IPS-15b (cell line): ENCODE measurements around the gene PLXNB1.

ENCODE experiments used
- H3K27me3 ChIP-seq: one replicate; pipeline ENCODE4 v1.6.1; 2013; ENCODE audit warnings: low read length; ENCODE audit not compliant: control insufficient read depth, insufficient read depth
- H3K36me3 ChIP-seq: one replicate; pipeline ENCODE4 v1.6.1; 2013; ENCODE audit warnings: low read length; ENCODE audit not compliant: control insufficient read depth, insufficient read depth
- H3K4me1 ChIP-seq: one replicate; pipeline ENCODE4 v1.6.1; 2013; ENCODE audit warnings: mild to moderate bottlenecking, low read length; ENCODE audit not compliant: control insufficient read depth, insufficient read depth
- H3K4me3 ChIP-seq: one replicate; pipeline ENCODE4 v1.5.1; 2013; ENCODE audit warnings: low read depth, low read length
- H3K9ac ChIP-seq: one replicate; pipeline ENCODE4 v1.6.1; 2013; ENCODE audit warnings: low read depth, mild to moderate bottlenecking, low read length
- H3K9me3 ChIP-seq: one replicate; pipeline ENCODE4 v1.6.1; 2013; ENCODE audit warnings: mild to moderate bottlenecking, low read length; ENCODE audit not compliant: control insufficient read depth, insufficient read depth

PLXNB1 gene

DNA sequence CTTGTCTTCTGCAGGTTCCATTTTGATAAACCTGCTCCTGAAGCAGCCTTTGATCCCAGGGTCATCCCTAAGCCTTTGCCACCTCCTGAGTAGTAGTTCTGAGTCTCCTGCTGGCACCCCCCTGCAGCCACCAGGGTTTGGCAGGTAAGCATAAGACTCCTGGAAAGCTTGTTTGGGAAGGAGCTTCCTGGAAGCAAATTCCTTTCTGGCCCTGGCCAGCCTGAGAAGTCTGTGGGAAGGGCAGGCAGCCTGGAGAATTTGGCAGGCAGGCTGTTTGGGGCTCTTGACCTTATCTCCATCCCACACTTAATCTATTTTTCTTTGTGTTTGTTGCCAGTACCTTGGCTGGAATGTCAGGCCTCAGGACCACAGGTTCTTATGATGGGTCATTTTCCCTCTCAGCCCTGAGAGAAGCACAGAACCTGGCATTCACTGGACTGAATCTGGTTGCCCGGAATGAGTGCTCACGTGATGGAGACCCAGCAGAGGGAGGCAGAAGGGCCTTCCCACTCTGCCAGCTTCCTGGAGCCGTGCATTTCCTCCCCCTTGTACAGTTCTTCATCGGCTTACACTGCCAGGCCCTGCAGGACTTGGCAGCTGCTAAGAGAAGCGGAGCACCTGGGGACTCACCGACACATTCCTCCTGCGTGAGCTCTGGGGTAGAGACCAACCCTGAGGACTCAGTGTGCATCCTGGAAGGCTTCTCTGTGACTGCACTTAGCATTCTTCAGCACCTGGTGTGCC is 30.1 kb upstream of the PLXNB1 start:
- H3K4me3 ChIP-seq: no peak overlapping the region
- no peaks in the 10 kb centered on the region for H3K27me3 ChIP-seq
- H3K9ac ChIP-seq: no peak overlapping the region
- no peaks in the 10 kb centered on the region for H3K4me1 ChIP-seq
- H3K36me3 ChIP-seq: peaks cover 37% of the 10 kb centered on the region
- no peaks in the 10 kb centered on the region for H3K9me3 ChIP-seq

DNA sequence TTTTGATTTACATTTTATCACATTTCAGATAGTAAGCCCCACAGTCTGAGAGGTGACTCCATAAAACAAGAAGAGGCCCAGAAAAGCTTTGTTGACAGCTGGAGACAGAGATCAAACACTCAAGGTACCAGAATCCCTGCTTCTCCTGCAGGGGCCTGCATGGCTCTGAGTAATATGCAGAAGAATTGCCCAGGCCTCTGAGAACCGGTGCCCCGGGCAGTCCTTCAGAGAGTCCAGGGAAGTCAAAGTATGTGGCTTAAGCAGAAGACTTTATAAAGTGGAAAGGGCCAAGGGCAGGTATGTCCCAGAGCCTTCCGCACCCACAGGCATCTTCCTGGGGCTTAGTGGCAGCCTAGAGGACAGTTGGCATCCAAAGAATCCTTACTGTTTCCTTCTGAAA is 29.4 kb upstream of the PLXNB1 start:
- H3K9ac ChIP-seq: no peak overlapping the region
- H3K4me3 ChIP-seq: no peak overlapping the region
- no peaks in the 10 kb centered on the region for H3K9me3 ChIP-seq
- no peaks in the 10 kb centered on the region for H3K27me3 ChIP-seq
- no peaks in the 10 kb centered on the region for H3K4me1 ChIP-seq
- peaks cover 35% of the 10 kb centered on the region for H3K36me3 ChIP-seq

DNA sequence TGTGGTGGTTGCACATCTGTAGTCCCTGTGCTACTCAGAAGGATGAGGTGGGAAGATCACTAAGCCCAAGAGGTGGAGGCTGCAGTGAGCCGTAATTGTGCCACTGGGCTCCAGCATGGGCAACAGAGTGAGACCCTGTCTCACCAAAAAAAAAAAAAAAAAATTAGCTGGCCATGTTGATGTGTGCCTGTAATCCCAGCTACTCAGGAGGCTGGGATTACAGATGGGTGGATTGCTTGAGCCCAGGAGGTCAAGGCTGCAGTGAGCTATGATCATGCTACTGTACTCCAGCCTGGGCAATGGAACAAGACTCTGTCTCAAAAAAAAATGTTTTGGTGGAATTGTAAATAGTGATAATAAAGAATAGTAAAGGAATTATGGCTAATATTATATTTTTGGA is 26.6 kb upstream of the PLXNB1 start:
- Histone ChIP-seq H3K4me1 (no peaks in the 10 kb centered on the region), H3K36me3 (peaks cover 48% of the 10 kb centered on the region), H3K9me3 (no peaks in the 10 kb centered on the region)

DNA sequence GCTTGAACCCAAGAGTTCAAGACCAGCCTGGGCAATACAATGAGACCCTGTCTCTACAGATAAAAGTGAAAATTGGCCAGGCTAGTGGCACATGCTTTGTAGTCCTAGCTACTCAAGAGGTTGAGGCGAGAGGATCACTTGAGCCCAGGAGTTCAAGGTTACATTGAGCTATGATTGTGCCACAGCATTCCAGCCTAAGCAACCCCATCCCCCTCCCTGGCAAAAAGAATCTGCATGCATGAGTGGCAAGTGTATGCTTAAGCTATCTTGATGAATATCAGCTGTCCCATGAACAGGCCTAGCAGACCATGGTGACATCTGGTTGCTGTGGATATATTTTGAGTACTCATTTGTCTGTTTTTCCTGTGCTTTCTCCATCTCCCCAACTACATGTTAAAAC is 21.4 kb upstream of the PLXNB1 start:
- Histone ChIP-seq H3K36me3 (peaks cover 28% of the 10 kb centered on the region), H3K4me1 (peaks cover 4% of the 10 kb centered on the region), H3K27me3 (no peaks in the 10 kb centered on the region), H3K9ac (no peak overlapping the region), H3K4me3 (no peak overlapping the region), H3K9me3 (no peaks in the 10 kb centered on the region)

More for the DNA sequence above, 26.6 kb upstream of the PLXNB1 start:
- Histone ChIP-seq H3K9ac (no peak overlapping the region), H3K27me3 (no peaks in the 10 kb centered on the region), H3K4me3 (no peak overlapping the region)

DNA sequence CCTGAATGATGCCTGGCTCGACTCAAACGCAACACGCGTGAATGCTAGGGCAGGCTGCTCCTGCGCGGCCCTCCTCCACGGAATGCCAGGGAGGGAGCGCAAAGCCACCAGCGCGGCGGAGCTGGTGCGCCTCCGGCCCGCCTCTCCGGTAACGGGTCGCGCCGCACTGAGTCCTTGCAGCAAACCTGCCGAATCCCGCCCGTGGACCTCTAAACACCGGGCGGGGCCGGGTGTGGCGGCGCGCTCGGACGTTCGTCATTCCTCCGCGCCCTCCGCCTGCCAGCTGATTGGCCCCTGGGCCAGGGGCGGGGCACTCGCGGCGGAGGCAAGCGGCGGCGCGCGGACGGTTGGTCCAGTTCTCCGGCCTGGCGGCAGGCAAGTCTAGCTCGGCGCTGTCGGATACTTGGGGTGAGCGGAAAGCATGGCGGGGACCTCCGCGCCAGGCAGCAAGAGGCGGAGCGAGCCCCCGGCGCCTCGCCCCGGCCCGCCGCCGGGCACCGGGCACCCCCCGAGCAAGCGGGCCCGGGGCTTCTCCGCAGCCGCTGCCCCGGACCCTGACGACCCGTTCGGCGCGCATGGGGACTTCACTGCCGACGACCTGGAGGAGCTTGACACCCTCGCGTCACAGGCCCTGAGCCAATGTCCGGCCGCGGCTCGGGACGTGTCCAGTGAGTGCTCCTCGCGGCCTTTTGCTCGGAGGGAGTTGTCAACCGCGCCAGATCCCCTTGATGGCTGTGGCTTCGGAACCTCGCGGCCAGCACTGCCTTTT is 16.7 kb upstream of the PLXNB1 start, which contains the start of gene ATRIP:
Gene ATRIP (plus strand): TSS at position 313 of the 769 bp plus-strand sequence. CDS start 109 bp downstream, at position 422.
- Histone ChIP-seq H3K4me1 (peaks cover 4% of the 10 kb centered on the region), H3K27me3 (no peaks in the 10 kb centered on the region), H3K4me3 (peak within 1 kb of the TSS; percentile 98), H3K36me3 (peaks cover 5% of the 10 kb centered on the region), H3K9me3 (no peaks in the 10 kb centered on the region), H3K9ac (peak within 1 kb of the TSS; percentile 85)

DNA sequence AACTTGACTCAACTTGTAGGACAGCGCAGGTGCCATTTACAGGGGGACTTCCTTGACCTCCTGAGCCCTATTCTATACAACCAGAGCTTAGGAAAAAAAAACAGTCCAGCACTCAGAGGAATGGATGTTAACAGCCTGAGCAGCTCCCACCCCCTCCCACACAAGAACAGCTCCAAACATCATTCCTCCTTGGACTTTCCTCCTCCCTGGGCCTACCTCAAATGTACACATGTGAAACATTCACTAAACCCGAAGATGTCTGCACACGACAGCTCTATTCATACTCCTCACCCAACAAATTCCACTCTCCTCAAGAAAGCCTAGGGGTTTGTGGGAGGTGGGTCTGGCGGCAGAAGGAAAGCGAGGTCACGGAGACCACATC is 16.1 kb upstream of the PLXNB1 start:
- H3K4me1 ChIP-seq: peaks cover 4% of the 10 kb centered on the region
- no peaks in the 10 kb centered on the region for H3K9me3 ChIP-seq
- H3K27me3 ChIP-seq: no peaks in the 10 kb centered on the region
- peaks cover 4% of the 10 kb centered on the region for H3K36me3 ChIP-seq
- H3K9ac ChIP-seq: peak overlapping the region; percentile 76
- peak overlapping the region; percentile 98 for H3K4me3 ChIP-seq

DNA sequence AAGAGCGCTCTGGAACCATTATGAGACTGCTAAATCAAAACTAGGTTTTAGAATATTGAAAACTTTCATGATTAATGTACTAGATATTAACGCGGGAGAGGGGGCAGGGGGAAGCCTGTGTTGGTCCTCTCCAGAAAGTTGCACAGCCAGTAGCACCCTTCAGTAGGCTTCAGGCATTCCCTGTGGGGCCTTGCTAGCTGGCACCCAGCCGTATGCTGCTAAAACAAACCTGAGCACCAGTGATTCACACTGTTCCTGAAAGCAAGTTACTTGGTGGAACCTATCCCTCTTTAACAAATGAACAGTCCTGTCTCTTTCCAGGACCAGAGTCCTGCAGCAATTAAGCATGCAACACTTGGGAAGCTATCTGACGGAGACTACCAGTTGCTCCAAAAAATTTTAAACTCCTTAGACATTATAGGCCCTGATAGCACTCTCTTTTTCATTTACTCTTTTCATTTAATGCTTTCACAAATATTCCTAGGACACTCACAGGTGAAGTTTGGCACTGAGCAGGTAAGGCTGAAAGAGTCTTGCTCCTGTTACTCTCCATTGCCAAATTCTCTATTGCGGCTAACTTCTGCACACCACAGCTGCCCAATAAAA is 15.5 kb upstream of the PLXNB1 start:
- peaks cover 4% of the 10 kb centered on the region for H3K36me3 ChIP-seq

DNA sequence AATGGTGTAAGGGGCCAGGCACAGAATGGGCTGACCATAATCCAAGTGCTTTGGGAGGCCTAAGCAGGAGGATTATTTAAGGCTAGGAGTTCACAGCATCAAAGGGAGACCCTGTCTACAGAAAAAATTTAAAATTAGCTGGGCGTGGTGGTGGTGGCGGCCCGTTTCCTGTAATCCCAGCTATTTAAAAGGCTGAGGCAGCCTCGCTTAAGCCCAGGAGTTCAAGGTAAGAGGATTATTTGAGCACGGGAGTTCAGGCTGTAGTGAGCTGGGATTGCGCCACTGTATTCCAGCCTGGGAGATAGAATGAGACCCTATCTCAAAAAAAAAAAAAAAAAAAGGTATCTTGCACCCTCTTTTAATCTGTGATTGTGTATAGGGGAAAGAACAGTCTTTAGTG is 12.1 kb upstream of the PLXNB1 start:
- Histone ChIP-seq H3K4me3 (peak overlapping the region; percentile 90), H3K27me3 (no peaks in the 10 kb centered on the region), H3K9ac (peak overlapping the region; percentile 24), H3K9me3 (no peaks in the 10 kb centered on the region), H3K4me1 (no peaks in the 10 kb centered on the region), H3K36me3 (peaks cover 4% of the 10 kb centered on the region)

More for the DNA sequence above, 15.5 kb upstream of the PLXNB1 start:
- no peaks in the 10 kb centered on the region for H3K27me3 ChIP-seq
- H3K4me1 ChIP-seq: peaks cover 4% of the 10 kb centered on the region
- peak overlapping the region; percentile 98 for H3K4me3 ChIP-seq
- no peak overlapping the region for H3K9ac ChIP-seq
- no peaks in the 10 kb centered on the region for H3K9me3 ChIP-seq

DNA sequence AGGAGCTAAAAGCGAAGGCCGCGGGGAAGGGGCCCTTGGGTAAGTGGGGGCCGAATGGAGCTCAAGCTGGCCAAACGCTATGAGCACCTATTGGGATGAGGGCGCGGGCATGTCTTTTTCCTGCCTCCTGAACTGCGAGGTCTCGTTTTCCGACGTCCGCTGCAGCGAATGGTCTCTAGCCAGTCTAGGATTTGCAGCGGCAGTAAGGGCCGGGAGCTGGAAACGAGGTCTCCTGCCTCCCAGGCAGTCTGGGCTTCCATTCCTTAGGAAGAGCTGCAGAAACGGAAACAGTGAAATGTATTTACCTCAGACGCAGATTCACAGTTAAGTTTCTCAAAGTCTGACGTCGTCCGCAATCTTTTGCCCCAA is 10.7 kb upstream of the PLXNB1 start:
- Histone ChIP-seq H3K4me1 (peaks cover 3% of the 10 kb centered on the region), H3K27me3 (no peaks in the 10 kb centered on the region), H3K4me3 (peak overlapping the region; percentile 90), H3K9me3 (no peaks in the 10 kb centered on the region), H3K9ac (peak overlapping the region; percentile 94), H3K36me3 (peaks cover 4% of the 10 kb centered on the region)

DNA sequence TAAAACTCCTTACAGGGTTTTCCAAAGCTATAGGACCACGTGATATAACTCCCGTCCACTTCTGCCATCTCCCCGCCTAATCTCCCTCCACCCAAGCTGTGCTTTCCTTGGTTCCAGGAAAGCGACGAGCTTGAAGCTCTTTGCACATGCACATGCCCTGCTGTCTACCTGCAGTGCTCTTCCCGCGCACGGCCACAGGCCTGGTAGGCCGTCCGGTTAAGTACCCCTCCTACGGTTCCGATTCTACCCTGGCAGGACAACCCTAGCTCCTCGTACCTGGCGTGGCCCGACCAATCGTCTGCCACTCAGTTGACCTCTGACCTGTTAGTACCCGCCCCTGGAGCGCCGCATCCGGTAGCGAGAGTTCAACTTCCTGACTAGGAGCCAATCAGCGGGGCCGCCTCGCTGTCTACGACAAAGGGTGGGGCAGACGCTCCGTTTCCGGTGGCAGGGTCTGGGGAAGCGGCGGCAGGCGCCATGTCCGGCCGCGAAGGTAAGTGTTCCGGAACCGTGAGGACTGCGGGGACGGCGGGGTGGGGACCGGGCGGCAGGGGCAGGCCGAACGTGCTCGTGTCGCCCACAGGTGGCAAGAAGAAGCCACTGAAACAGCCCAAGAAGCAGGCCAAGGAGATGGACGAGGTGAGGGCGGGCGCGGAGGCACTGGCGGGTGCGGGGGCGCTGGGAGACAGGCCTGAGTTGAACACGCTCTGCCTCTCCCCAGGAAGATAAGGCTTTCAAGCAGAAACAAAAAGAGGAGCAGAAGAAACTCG is 10.1 kb upstream of the PLXNB1 start, which contains the start of the genes CCDC51 and TMA7:
Gene CCDC51 (minus strand): TSS at position 300 of the 770 bp plus-strand sequence. CDS start 4,991 bp downstream, outside the sequence.
Gene TMA7 (plus strand): TSS at position 438 of the 770 bp plus-strand sequence. CDS start 40 bp downstream, at position 478.
- Histone ChIP-seq H3K36me3 (peaks cover 4% of the 10 kb centered on the region), H3K4me3 (peak within 1 kb of the TSS; percentile 90), H3K9ac (peak within 1 kb of the TSS; percentile 94), H3K27me3 (no peaks in the 10 kb centered on the region), H3K9me3 (no peaks in the 10 kb centered on the region), H3K4me1 (peaks cover 6% of the 10 kb centered on the region)

DNA sequence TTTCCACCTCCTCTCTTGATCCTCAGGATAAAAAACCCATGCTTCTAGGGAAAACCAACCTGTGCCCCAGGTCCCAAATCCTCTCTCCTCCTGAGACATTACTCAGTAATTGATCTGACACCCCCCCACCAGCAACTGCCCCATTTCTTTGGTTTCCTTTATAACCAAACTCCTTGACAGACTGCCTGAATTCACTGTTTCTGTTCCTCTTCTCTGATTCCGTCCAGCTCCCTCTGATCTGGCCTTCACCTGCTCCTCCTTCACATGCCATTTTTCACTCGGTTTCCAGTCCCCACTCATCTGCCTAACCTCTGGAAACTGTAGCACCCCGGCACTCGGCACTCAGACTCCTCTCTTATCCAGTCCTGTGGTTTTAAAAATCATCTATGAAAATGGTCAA is 7.9 kb upstream of the PLXNB1 start:
- H3K36me3 ChIP-seq: peaks cover 15% of the 10 kb centered on the region
- no peak overlapping the region for H3K9ac ChIP-seq
- H3K4me3 ChIP-seq: no peak overlapping the region
- no peaks in the 10 kb centered on the region for H3K9me3 ChIP-seq
- H3K4me1 ChIP-seq: peaks cover 10% of the 10 kb centered on the region
- no peaks in the 10 kb centered on the region for H3K27me3 ChIP-seq
